Measurements from ENCODE around the gene FXYD5. TPM values are rescaled to one million over a fixed set of nuclear protein-coding genes. Genes with fewer than 3 reads are reported as not detected.

Gene FXYD5
- total RNA-seq, 1 experiment from 2014 or later, result 100 TPM

DNA sequence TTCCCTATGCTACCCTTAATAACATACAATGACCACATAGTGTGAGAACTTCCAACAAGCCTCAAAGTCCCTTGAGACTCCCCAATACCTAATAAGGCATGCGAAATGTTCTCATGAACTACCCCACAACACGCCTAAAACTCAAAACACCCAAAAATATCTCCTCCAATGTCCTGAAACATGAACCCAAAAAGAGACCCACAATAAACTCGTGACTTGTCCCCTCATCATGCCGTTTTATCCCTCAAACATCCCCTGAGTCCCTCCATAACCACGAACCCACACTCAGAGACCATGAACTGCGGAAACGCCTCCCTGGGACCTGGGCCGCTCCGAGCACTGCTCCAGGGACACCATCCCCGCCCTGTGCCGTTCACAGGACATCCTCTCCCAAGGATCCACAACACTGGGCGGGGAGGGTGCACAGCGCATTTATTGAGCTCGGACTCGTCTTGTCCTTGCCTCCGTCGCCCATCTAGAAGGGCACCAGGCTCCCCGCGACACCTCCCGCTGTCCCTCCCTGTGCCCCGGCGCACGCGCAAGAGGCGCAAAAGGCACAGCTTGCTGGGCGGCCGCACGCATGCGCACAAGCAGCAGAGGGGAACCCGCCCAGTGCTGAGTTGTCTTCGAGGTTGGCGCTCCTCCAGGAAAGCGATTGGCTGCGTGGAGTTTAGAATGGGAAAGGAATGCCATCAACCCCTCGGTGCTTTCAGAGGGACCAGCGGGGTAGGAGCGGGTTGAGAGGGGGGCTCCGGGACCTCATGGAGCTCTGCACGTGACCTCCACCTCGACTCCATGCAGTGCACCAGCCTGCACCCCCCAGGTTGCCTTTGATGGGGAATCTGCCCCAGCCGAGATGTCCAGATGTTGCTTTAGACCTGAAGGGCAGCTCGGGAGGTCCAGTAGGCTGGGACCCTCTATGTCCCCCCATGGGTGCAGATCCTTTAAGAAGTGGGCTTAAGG lies 30.2 kb upstream of the FXYD5 start:
- H3K79me2 ChIP-seq (ENCODE audit: insufficient read depth, low read length), result no peaks in the 10 kb centered on the region
- peaks cover 26 to 29% of the 10 kb centered on the region in 2 experiments for H3K4me1 Mint-ChIP-seq
- no peak overlapping the region for H3K4ac ChIP-seq (ENCODE audit: low read depth, low read length)
- no peak overlapping the region for H4K5ac ChIP-seq (ENCODE audit: insufficient read length, low read depth, low read length)
- H3K18ac ChIP-seq (ENCODE audit: insufficient read length, low read depth, low read length), result no peak overlapping the region
- DNase-seq, result peak; percentile 58
- H2BK20ac ChIP-seq (ENCODE audit: low read depth, low read length, poor library complexity, severe bottlenecking), result no peak overlapping the region
- no peak overlapping the region for H3K23ac ChIP-seq (ENCODE audit: insufficient read length, low read depth, low read length)
- no peaks in the 10 kb centered on the region for H3K23me2 ChIP-seq (ENCODE audit: insufficient read length, low read depth, low read length, poor library complexity, severe bottlenecking)
- H2BK12ac ChIP-seq (ENCODE audit: insufficient read length, low read depth, low read length), result no peak overlapping the region
- H3T11ph ChIP-seq (ENCODE audit: low read length), result no peak overlapping the region
- no peak overlapping the region for H3K56ac ChIP-seq (ENCODE audit: insufficient read length, low read depth, low read length)
- TF ChIP-seq, protein P1, sequence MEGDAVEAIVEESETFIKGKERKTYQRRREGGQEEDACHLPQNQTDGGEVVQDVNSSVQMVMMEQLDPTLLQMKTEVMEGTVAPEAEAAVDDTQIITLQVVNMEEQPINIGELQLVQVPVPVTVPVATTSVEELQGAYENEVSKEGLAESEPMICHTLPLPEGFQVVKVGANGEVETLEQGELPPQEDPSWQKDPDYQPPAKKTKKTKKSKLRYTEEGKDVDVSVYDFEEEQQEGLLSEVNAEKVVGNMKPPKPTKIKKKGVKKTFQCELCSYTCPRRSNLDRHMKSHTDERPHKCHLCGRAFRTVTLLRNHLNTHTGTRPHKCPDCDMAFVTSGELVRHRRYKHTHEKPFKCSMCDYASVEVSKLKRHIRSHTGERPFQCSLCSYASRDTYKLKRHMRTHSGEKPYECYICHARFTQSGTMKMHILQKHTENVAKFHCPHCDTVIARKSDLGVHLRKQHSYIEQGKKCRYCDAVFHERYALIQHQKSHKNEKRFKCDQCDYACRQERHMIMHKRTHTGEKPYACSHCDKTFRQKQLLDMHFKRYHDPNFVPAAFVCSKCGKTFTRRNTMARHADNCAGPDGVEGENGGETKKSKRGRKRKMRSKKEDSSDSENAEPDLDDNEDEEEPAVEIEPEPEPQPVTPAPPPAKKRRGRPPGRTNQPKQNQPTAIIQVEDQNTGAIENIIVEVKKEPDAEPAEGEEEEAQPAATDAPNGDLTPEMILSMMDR (conservative IDR thresholded peaks at IDR 0.05), result no peak
- H3K4me1 ChIP-seq (ENCODE audit: insufficient read depth, low read length), result no peaks in the 10 kb centered on the region; the same call in 1 of the 2 replicates
- no peak overlapping the region for H2BK5ac ChIP-seq (ENCODE audit: insufficient read length, low read length)
- H4K8ac ChIP-seq (replicated peaks; ENCODE audit: insufficient read length, low read depth, low read length), result no peak overlapping the region
- H4K91ac ChIP-seq (ENCODE audit: insufficient read length, low read depth, low read length), result no peak overlapping the region
- H3K4me3 Mint-ChIP-seq, result no peak overlapping the region; a peak in 1 of 5 replicates
- H3K36me3 Mint-ChIP-seq (ENCODE audit: insufficient read depth in 1 of 3, low read depth in 3 of 3), result no peaks in the 10 kb centered on the region
- no peaks in the 10 kb centered on the region for H3K79me1 ChIP-seq (ENCODE audit: insufficient read depth, low read depth, low read length, poor library complexity, severe bottlenecking)
- no peak overlapping the region for H2BK120ac ChIP-seq (ENCODE audit: low read depth, low read length, poor library complexity, severe bottlenecking)
- H3K27ac Mint-ChIP-seq, result no peak overlapping the region; a peak in 3 of 7 replicates
- H4K20me1 ChIP-seq (ENCODE audit: control insufficient read depth, insufficient read depth, insufficient read length), result no peaks in the 10 kb centered on the region
- H3K9ac ChIP-seq (ENCODE audit: extremely low read depth, insufficient read length, low read length), result no peak overlapping the region
- no peak overlapping the region for H3K14ac ChIP-seq (ENCODE audit: insufficient read depth, low read length)
- H2AK5ac ChIP-seq (ENCODE audit: insufficient read length, low read length), result no peak overlapping the region
- WGBS (ENCODE audit: extremely low coverage, insufficient read length, low lambda C conversion rate), result 100% methylated on average over 1 of the region's 42 CpGs
- no peak overlapping the region for H3K4me2 ChIP-seq (ENCODE audit: insufficient read depth, insufficient read length, low read length)
- H2AFZ ChIP-seq (ENCODE audit: low read length), result no peak overlapping the region
- no peak overlapping the region for H2BK15ac ChIP-seq (ENCODE audit: low read depth, low read length)
- no peaks in the 10 kb centered on the region for H3K27me3 ChIP-seq (ENCODE audit: insufficient read depth, low read length)
- peaks cover 7% of the 10 kb centered on the region for H3K27me3 Mint-ChIP-seq (ENCODE audit: low read depth)
- H3K9me3 Mint-ChIP-seq, result no peaks in the 10 kb centered on the region
- H3K27ac ChIP-seq (ENCODE audit: insufficient read length, low read depth, low read length), result no peak overlapping the region
- no peaks in the 10 kb centered on the region for H3K9me3 ChIP-seq (ENCODE audit: control insufficient read depth, low read depth, low read length)
